Effector CD8-positive, alpha-beta T cell (primary cell): ENCODE data around the gene CRTC3.
"Not testable (repeated sequence)": the region's sequence is repeated elsewhere in the genome, so short reads cannot be mapped to it uniquely, and the experiment has no call there.

Experiments
- DNase-seq: peaks from one replicate; lab custom pipeline; 2025; lab: John Stamatoyannopoulos, UW

Gene CRTC3

DNA sequence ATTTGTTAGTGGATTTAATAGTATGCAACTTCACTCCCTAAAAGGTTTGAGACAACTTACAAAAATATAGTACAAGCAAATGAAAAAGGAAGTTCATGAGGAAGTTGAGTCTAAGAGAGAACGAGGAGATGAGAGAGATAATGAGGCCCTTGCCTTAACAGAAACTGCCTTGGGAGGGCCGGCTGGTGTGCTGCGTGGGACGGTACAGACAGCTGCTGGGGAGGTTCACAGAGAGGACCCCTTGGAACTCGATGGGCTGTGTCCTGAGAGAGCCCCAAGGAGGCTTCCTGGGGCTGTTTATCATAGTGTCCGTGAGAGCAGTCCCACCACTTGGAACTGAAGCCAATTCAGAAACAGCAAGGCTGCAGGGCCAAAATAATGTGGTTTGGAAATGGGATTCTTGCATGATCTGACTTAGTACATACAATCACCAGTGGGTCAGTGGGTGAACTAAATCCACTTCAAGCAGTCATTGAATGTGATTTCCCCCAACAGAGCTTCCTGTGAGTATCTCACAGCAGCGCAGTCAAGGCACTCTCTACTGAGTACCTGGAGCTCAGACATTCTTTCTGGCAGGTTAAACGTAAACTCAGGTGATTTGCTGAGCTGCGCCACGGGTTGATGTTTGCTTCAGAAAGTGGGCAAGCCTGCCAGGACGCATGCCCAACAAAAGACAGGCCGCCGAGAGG, 90.8 kb downstream of the CRTC3 start:
- DNase-seq: no peak

GRCh38 chr15:90623854-90624253, 94.1 kb downstream of the CRTC3 start:
- DNase-seq: no peak

DNA sequence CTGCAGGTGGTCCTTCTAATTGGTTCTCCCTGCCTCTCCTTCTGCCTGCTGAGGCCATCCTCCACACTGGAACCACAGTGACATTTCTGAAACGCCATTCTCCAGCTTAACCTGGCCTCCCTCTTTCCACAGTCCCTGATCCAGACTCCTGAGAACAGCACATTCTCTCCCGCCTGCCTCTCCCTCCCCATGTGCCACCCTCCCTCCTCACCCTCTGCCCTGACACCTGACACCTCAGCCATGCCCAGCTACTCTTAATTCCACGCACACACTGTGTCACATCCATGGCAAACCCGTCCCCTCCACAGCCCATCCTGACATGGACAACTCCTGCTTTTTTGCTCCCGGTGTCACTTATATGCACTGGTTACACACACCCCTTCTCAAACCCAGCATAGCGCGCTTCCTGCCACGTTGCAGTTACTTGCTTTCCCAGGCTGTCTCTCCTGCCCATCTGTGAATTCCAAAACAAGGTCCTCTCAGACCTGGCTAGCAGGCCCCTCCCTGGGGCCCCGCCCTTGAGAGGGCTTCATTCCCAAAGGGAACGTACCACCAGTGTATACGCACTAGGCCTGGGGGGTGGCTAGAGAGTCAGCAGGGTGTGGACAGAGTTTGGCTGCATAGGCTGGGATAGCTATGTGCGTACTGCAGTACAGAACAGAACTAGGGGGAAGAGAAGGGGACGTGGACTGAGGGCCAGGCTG, 94.7 kb downstream of the CRTC3 start:
- no peak for DNase-seq

DNA sequence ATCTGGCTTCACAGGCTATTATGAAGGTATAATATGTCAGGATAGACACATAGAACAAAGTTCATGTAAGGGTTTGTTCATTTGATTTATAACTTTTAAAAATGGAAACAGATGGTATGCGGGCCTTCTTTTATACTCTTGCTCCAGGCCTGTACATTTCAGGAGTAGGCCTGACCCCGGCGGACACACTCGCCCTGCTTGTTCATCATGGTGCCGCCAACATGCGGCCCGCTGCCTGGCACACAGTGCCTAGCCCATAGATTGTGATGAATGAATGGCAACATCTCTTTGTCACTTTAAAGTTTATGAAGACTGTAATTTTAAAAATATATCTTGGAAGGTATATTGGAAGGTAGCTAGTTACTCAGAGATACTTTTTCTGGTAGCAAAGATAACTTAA, 95.3 kb downstream of the CRTC3 start:
- no peak for DNase-seq

DNA sequence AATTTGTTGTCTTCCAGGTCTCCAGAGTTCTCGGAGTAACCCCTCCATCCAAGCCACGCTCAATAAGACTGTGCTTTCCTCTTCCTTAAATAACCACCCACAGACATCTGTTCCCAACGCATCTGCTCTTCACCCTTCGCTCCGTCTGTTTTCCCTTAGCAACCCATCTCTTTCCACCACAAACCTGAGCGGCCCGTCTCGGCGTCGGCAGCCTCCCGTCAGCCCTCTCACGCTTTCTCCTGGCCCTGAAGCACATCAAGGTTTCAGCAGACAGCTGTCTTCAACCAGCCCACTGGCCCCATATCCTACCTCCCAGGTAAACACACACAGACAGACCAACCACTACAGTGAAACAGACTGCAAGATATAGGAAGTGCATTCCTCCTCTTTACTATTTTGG, 99.5 kb downstream of the CRTC3 start:
- no peak for DNase-seq

- DNase-seq: no peak
Observed at GRCh38 chr15:90633360-90633759, 103.6 kb downstream of the CRTC3 start.

DNA sequence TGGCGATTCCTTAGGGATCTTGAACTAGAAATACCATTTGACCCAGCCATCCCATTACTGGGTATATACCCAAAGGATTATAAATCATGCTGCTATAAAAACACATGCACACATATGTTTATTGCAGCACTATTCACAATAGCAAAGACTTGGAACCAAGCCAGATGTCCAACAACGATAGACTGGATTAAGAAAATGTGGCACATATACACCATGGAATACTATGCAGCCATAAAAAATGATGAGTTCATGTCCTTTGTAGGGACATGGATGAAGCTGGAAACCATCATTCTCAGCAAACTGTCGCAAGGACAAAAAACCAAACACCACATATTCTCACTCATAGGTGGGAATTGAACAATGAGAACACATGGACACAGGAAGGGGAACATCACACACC, 107.3 kb downstream of the CRTC3 start:
- not testable (repeated sequence) for DNase-seq

DNA sequence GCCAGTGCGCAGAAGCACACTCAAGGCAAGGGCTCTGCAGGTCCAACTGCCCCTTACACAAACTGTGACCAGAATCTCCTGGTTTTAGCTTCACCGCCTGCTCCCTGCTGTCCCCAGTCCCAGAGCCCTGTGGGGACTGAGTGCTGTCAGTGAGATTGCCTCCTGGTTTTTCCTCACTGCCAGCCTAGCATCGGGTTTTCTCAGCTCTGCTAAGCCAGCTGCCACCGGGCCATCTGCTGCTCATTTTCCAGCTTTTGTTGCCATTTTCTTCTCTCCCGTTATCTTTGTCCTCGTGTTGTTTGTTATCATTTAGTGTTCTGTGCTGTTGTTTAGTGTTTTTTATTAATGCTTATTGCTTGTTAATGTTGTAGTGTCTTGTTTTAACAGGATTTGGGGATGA, 108.0 kb downstream of the CRTC3 start:
- no peak for DNase-seq

- DNase-seq: no peak
Observed at GRCh38 chr15:90638201-90638691, 108.5 kb downstream of the CRTC3 start.

DNA sequence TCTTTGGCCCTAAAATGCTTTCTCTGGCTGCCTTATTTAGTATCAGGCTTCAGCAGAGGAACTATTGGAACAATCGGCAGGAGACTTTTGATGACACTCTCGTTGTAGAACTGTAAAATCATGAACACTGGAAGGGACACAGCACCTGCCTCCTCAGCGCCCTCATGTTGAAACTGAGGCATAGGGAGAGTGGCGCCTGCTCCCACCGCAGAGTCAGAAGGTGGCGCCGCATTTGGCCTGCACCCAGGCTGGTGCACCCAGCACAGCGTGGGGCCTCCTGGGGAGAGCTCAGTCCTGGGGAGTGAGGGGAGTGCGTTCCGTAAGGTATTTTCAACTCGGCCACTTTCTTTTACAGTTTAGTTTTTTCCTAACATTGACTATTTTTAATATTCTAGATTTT, 109.2 kb downstream of the CRTC3 start:
- DNase-seq: no peak

DNA sequence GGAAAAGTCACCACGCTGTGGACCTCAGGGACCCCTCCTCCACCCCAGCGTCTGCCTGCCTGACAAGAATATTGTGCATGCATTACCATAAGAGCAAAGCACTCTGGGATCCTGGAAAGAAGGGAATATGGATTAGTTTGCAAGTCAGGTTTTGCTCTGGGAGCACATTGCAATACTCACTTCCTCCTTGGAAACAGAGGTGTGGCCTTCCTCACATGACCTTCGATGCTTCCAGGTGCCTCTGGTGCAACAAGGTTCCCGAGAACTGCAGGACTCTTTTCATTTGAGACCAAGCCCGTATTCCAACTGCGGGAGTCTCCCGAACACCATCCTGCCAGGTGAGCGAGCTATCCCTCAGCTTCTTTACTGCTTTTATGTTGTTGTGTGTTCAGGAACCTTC, 111.1 kb downstream of the CRTC3 start:
- DNase-seq: no peak

GRCh38 chr15:90641581-90642463, 112.1 kb downstream of the CRTC3 start:
- DNase-seq: no peak

GRCh38 chr15:90642464-90643300, 113.0 kb downstream of the CRTC3 start:
- DNase-seq: no peak

- no peak for DNase-seq
Observed at GRCh38 chr15:90643301-90643632, 113.5 kb downstream of the CRTC3 start.

GRCh38 chr15:90644526-90644925, 114.8 kb downstream of the CRTC3 start:
- no peak for DNase-seq

GRCh38 chr15:90644952-90645725, 115.4 kb downstream of the CRTC3 start:
- DNase-seq: no peak

DNA sequence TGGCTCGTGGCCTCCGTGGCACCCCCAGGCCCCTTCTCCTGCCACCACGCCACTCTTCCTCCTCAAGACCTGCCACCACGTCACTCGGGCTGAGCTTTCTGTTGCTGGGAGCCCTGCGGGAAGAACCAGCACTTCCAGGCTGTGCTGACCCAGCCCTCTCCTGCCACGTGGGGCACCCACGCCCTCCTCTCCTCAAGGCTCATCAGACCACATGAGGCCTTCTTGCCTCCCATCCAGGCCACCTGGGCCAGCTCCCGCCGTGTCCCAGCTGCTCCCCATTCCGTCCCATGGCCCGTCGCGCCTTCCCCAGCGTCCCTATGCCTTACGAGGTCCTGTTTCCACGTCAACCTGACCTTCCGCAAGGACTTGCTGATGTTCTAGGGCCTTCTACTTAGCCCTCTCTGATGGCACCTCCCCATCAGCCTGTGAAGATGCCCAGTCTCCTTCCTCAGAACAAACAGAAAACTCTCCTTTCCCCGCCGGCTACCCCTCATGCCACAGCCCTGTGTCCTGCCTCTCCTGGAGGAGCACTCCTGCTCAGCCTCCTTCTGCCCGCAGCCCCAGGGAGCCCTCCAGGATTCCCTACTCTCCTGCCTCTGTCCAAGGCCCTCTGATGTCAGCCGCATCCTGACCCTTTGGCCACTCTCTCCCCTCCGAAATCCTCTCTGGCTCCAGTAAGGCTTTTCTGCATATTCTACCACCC, 116.3 kb downstream of the CRTC3 start:
- no peak for DNase-seq

DNA sequence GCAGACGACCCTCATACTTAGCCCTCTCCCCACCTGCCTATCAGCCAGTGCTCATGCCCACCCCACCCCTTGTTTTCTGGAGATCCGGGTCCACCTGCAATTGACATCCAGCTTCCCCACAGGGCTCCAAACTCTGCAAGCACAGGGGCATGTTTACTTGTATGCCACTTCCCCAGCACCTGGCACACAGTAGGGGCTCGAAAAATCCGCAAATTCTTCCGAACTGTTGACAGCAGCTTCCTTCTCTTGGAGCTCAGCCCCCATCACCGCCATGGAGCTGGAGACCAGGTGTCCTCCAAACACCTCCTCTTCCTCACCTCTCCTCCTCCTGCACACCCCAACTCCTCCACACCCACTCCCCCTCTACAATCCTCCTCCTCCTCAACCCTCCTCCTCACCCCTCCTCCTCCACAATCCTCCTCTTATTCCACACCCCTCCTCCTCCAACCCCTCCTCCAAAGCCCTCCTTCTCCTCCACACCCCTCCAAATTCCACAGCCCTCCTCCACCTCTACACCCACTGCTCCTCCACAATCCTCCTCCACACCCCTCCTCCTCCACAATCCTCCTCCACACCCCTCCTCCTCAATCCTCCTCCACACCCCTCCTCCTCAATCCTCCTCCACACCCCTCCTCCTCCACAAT, 117.1 kb downstream of the CRTC3 start:
- no peak for DNase-seq

GRCh38 chr15:90647326-90647725, 117.6 kb downstream of the CRTC3 start:
- DNase-seq: no peak
